ENCODE results near the gene NINL. TPM values are rescaled to one million over a fixed set of nuclear protein-coding genes. Genes with fewer than 3 reads are reported as not detected.

The NINL gene
- total and polyA plus RNA-seq, 2 of the 8 experiments (the other 6 are each of a cell fraction or from before 2014, with no cell fraction given), result 15.3 to 30.0 TPM

DNA sequence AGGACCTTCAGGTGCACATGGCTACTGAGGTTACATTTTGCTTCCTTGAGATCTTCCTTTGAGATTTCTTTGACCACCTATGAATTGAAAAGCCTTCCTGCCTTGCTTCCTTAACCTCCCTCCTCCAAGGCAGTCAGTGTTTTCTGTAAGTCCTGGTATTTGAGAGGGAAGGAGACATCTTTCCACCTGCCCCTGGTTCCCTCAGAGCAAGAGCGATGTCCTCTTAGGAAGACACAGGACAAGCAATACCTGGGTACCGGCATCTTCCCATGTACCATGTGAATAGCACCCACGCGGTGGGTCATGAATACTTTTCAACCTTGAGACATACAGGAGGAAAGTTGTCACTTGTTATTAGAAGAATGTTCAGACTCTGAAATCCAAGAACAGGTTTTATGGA lies 140.8 kb downstream of the NINL start:
- H2BK120ac ChIP-seq (replicated peaks; ENCODE audit: low read depth, low read length), result no peak overlapping the region
- no peak overlapping the region for H2BK15ac ChIP-seq (ENCODE audit: low read length)
- H2BK5ac ChIP-seq (ENCODE audit: low read depth, low read length), result no peak overlapping the region
- H4K5ac ChIP-seq (ENCODE audit: insufficient read length, low read depth, low read length), result no peak overlapping the region
- H4K91ac ChIP-seq (replicated peaks; ENCODE audit: insufficient read length, low read length), result no peak overlapping the region
- no peak overlapping the region for H3K23ac ChIP-seq (ENCODE audit: insufficient read length)
- H3K79me1 ChIP-seq (ENCODE audit: low read depth, low read length), result no peaks in the 10 kb centered on the region; the same call in 1 of the 2 replicates
- H2AFZ ChIP-seq (ENCODE audit: low read length), result no peak overlapping the region
- H3K18ac ChIP-seq (ENCODE audit: extremely low read depth, low read length), result no peak overlapping the region
- H2BK12ac ChIP-seq (ENCODE audit: low read depth, low read length), result no peak overlapping the region
- H3K9ac ChIP-seq (replicated peaks in 1 of 4; ENCODE audit: extremely low read depth in 1 of 4, low read depth in 3 of 4, low read length in 3 of 4), result no peak overlapping the region
- H3K36me3 ChIP-seq (ENCODE audit: control insufficient read depth in 2 of 4, insufficient read depth in 4 of 4, low read length in 3 of 4), result peaks cover 9 to 56% (median 36%) of the 10 kb centered on the region in 4 experiments
- H3K4ac ChIP-seq (replicated peaks; ENCODE audit: insufficient read length, low read depth, low read length), result no peak overlapping the region
- H3K79me2 ChIP-seq (ENCODE audit: control insufficient read depth in 1 of 2, insufficient read depth in 2 of 2, low read length in 2 of 2), result no peaks in the 10 kb centered on the region
- H3K4me2 ChIP-seq (ENCODE audit: insufficient read depth in 1 of 2, low read depth in 2 of 2, low read length in 2 of 2), result no peak overlapping the region
- no peaks in the 10 kb centered on the region for H4K20me1 ChIP-seq (replicated peaks in 1 of 2; ENCODE audit: control insufficient read depth in 1 of 2, insufficient read depth in 2 of 2, low read length in 2 of 2)
- H3K4me3 ChIP-seq (ENCODE audit: extremely low read depth in 1 of 4, insufficient read depth in 2 of 4, low read depth in 3 of 4, low read length in 4 of 4), result no peak overlapping the region
- ChIA-PET POLR2A (ENCODE audit: partially characterized antibody) (interaction anchor here (0.6 kb wide), 1 partner anchor 194 kb away, joined by 5 read pairs; no protein-coding TSS in a partner anchor), CTCF (ENCODE audit: partially characterized antibody) (interaction anchor here (0.6 kb wide), 1 partner anchor 46 kb away, joined by 4 read pairs; no protein-coding TSS in a partner anchor)
- no peaks in the 10 kb centered on the region for H3K4me1 ChIP-seq (replicated peaks in 1 of 4; ENCODE audit: control insufficient read depth in 3 of 4, insufficient read depth in 4 of 4, low read length in 3 of 4)
- WGBS, 2 experiments (ENCODE audit: extremely low coverage in 1 of 2, insufficient coverage in 1 of 2, insufficient read length in 1 of 2, insufficient replicate concordance in 2 of 2, low coverage in 1 of 2, low lambda C conversion rate in 2 of 2, missing lambda C conversion rate in 1 of 2), result 97% methylated on average over 4 of the region's 4 CpGs; no CpG with 5 or more reads in 1 of the 2 experiments
- H2BK20ac ChIP-seq (ENCODE audit: low read length), result no peak overlapping the region
- FAIRE-seq, result no peak
- H3K27ac ChIP-seq (ENCODE audit: low read depth, low read length), result no peak overlapping the region
- H3K9me3 ChIP-seq (ENCODE audit: insufficient read depth in 2 of 2, low read depth in 1 of 2, low read length in 1 of 2), result no peaks in the 10 kb centered on the region
- H3K14ac ChIP-seq (ENCODE audit: insufficient read length), result no peak overlapping the region
- no peaks in the 10 kb centered on the region for H3K23me2 ChIP-seq (ENCODE audit: low read depth, low read length)
- no peak overlapping the region for H4K8ac ChIP-seq (ENCODE audit: extremely low read depth, insufficient read depth, low read length)
- no peak for DNase-seq (ENCODE audit: low read depth in 1 of 2, low spot score in 2 of 2)
- no peak overlapping the region for H2AK5ac ChIP-seq (ENCODE audit: low read depth, low read length)
- no peaks in the 10 kb centered on the region for H3K27me3 ChIP-seq (replicated peaks in 1 of 4; ENCODE audit: control insufficient read depth in 3 of 4, extremely low read depth in 1 of 4, insufficient read depth in 3 of 4, low read length in 3 of 4)
- no peak overlapping the region for H3K56ac ChIP-seq (replicated peaks; ENCODE audit: insufficient read length, low read depth, low read length)
- no peak for TF ChIP-seq RAD21 (IDR thresholded peaks at IDR 0.05 in 1 of 2, conservative IDR thresholded peaks at IDR 0.05 in 1 of 2; ENCODE audit: low read depth in 2 of 2, low read length in 2 of 2)
